ENCODE data around the gene MAGEA2B.
"Not testable (repeated sequence)": the region's sequence is repeated elsewhere in the genome, so short reads cannot be mapped to it uniquely, and the experiment has no call there.

MAGEA2B gene, protein sequence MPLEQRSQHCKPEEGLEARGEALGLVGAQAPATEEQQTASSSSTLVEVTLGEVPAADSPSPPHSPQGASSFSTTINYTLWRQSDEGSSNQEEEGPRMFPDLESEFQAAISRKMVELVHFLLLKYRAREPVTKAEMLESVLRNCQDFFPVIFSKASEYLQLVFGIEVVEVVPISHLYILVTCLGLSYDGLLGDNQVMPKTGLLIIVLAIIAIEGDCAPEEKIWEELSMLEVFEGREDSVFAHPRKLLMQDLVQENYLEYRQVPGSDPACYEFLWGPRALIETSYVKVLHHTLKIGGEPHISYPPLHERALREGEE

DNA sequence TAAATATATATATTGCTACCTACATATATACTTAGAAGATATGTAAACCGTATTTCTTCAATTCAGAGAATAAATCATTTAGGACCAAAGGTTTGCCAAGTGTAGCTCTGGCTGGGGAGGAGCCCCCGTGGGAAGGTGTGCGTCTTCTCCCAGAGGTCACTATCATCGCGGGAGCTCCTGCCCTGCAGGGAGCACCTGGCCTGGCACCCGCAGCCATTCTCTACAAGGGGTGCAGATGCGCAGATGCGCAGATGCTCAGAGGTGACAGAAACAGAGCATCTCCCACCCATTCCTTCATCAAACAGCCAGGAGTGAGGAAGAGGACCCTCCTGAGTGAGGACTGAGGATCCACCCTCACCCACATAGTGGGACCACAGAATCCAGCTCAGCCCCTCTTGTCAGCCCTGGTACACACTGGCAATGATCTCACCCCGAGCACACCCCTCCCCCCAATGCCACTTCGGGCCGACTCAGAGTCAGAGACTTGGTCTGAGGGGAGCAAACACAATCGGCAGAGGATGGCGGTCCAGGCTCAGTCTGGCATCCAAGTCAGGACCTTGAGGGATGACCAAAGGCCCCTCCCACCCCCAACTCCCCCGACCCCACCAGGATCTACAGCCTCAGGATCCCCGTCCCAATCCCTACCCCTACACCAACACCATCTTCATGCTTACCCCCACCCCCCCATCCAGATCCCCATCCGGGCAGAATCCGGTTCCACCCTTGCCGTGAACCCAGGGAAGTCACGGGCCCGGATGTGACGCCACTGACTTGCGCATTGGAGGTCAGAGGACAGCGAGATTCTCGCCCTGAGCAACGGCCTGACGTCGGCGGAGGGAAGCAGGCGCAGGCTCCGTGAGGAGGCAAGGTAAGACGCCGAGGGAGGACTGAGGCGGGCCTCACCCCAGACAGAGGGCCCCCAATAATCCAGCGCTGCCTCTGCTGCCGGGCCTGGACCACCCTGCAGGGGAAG is at the start of gene MAGEA2B:
Gene MAGEA2B, plus strand, starts transcription at position 814 of the 973 bp plus-strand sequence. CDS start 2,479 bp downstream, outside the sequence.
- DNase-seq: not testable (repeated sequence)

DNA sequence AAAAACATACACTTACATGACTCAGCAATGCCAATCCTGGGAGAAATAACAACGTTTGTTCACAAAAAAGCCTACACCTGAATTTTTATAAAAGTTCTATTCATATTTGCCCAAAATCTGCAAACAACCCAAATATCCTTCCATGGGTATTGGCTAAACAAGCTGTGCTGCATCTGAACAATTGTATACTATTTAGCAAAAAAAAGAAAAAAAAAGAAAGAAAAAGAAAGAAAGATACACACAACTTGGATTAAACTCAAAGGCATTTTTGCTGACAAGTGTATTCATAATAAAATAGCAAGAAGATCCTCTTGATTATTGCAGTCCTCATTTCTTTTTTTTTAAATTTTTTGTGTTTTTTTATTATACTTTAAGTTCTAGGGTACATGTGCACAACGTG is 40.3 kb upstream of the MAGEA2B start:
- DNase-seq: no peak

DNA sequence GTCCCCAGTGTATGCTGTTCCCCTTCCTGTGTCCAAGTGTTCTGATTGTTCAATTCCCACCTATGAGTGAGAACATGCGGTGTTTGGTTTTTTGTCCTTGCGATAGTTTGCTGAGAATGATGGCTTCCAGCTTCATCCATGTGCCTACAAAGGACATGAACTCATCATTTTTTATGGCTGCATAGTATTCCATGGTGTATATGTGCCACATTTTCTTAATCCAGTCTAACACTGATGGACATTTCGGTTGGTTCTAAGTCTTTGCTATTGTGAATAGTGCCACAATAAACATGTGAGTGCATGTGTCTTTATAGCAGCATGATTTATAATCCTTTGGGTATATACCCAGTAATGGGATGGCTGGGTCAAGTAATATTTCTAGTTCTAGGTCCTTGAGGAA is 39.8 kb upstream of the MAGEA2B start:
- DNase-seq: not testable (repeated sequence)

DNA sequence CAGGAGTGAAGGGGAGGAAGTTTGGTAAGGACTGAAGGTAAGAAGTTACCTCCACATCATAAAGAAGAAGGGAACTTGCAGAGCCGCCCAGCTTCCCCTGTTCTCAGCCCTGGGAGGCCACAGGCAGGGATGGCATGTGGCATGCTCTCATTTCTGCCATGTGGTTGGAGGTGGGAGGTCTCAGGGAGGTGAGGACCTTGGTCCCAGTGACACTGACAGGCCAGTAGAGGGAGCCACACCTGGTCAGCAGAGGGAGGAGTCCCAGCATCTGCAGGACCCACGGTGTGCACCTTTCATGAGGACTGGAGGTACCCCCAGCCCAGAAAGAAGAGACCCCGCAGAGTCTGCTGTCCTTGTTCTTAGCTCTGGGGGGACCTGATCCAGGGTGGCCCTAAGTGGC is 33.4 kb upstream of the MAGEA2B start:
- not testable (repeated sequence) for DNase-seq

DNA sequence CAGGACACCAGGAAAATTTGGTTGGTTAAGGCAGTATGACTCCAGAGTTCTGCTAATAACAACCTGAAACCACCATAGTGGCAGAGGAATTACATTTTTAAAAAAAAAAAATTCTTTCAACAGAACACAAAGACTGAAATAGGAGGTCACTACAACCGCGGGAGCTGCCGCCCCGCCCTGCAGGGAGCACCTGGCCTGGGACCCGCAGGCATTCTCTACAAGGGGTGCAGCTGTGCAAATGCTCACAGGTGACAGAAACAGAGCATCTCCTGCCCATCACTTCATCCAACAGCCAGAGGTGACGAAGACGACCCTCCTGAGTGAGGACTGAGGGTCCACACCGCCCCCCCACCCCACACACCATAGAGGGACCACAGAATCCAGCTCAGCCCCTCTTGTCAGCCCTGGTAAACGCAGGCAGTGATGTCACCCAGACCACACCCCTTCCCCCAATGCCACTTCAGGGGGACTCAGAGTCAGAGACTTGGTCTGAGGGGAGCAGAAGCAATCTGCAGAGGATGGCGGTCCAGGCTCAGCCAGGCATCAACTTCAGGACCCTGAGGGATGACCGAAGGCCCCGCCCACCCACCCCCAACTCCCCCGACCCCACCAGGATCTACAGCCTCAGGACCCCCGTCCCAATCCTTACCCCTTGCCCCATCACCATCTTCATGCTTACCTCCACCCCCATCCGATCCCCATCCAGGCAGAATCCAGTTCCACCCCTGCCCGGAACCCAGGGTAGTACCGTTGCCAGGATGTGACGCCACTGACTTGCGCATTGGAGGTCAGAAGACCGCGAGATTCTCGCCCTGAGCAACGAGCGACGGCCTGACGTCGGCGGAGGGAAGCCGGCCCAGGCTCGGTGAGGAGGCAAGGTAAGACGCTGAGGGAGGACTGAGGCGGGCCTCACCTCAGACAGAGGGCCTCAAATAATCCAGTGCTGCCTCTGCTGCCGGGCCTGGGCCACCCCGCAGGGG is 16.2 kb upstream of the MAGEA2B start, which contains the start of gene MAGEA3:
Gene MAGEA3, plus strand, starts transcription at position 843 of the 980 bp plus-strand sequence. CDS start 2,039 bp downstream, outside the sequence.
- not testable (repeated sequence) for DNase-seq

DNA sequence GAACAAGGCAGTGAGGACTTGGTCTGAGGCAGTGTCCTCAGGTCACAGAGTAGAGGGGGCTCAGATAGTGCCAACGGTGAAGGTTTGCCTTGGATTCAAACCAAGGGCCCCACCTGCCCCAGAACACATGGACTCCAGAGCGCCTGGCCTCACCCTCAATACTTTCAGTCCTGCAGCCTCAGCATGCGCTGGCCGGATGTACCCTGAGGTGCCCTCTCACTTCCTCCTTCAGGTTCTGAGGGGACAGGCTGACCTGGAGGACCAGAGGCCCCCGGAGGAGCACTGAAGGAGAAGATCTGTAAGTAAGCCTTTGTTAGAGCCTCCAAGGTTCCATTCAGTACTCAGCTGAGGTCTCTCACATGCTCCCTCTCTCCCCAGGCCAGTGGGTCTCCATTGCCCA is 14.0 kb upstream of the MAGEA2B start:
- not testable (repeated sequence) for DNase-seq

DNA sequence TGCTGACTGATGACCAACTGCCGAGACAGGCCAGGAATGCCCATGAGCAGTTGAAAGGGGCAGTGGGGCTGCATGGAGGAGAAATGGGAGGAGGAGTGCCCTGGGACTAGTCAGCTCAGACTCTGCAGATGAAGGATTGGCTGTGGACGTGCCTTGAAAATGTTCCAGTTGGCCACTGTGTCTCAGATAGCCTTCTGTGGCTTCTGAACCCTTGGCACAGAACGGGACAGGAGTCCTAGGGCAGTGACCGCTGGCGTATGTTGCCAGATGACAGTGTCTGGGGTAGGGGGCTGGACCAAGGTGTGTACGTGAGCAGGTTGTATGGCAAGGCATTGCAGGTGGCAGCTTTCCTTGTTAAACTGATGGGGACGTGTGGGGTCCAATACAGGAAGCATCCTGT is 7.9 kb upstream of the MAGEA2B start:
- not testable (repeated sequence) for DNase-seq

DNA sequence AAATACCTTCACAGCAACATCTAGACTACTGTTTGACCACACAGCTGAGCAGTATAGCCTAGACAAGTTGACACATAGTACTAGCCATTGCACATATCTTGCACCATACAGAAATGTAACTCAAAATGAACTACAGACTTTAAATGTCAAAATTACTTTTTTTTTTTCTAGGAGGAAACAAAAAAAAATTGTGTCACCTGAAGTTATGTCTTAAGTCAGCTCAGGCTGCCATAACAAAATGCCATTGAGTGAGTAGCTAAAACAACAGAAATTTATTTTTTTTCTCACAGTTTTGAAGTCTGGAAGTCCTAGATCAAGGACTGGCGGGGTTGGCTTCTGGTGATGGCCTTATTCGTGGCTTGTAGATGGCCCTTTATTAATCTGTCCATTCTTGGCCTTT is 5.3 kb upstream of the MAGEA2B start, which contains the start of gene CSAG2:
Gene CSAG2, minus strand, starts transcription at position 101 of the 400 bp plus-strand sequence. CDS start 161 bp downstream, outside the sequence.
- DNase-seq: not testable (repeated sequence)

DNA sequence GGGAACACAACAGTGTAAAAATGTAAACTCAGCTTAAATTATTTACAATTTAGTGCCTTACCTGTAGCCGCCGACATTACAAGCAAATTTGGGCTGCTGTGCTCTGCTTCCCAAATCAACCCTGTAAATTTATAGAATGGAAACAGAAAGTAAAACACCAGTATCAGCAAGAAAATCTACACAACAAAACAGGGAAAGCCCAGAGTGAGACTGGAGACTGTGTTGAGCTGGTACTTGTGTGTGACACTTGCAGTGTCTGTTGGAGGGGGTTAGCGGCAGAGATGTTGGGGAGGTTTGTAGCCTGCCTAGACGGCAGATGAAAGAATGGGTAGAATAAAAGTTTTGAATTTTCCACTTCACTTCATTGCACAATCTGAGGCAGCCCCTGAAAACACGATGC is 1.2 kb upstream of the MAGEA2B start:
- DNase-seq: not testable (repeated sequence)

DNA sequence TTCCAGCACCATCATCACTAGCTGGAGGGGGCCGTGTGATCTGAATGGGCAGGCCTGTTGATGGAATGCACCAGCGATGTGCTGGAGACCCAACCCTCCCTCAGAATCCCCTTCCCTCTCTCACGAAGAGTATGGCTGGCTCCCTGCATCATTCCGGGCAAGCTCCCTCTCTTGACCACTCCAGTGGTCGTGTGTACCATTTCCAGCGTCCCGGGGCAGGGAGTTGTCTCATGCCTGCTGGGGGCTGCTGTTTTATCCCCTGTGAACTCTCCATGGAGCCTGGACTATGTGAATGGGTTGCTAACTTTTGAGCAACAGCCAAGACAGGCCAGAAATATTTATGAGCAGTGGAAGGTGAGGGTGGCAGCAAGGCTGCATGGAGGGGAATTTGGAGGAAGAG is 11.0 kb downstream of the MAGEA2B start:
- no peak for DNase-seq

DNA sequence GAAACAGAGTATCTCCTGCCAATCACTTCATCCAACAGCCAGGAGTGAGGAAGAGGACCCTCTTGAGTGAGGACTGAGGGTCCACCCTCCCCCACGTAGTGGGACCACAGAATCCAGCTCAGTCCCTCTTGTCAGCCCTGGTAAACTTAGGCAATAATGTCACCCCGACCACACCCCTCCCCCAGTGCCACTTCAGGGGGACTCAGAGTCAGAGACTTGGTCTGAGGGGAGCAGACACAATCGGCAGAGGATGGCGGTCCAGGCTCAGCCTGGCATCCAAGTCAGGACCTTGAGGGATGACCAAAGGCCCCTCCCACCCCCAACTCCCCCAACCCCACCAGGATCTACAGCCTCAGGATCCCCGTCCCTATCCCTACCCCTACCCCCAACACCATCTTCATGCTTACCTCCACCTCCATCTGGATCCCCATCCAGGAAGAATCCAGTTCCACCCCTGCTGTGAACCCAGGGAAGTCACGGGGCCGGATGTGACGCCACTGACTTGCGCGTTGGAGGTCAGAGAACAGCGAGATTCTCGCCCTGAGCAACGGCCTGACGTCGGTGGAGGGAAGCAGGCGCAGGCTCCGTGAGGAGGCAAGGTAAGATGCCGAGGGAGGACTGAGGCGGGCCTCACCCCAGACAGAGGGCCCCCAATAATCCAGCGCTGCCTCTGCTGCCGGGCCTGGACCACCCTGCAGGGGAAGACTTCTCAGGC is 19.0 kb downstream of the MAGEA2B start, which contains the start of the genes CSAG1 and MAGEA12:
Gene CSAG1, minus strand, starts transcription at position 461 of the 715 bp plus-strand sequence. CDS start 1,261 bp downstream, outside the sequence.
Gene MAGEA12, plus strand, starts transcription at position 497 of the 715 bp plus-strand sequence. CDS start 2,405 bp downstream, outside the sequence.
- DNase-seq: no peak

DNA sequence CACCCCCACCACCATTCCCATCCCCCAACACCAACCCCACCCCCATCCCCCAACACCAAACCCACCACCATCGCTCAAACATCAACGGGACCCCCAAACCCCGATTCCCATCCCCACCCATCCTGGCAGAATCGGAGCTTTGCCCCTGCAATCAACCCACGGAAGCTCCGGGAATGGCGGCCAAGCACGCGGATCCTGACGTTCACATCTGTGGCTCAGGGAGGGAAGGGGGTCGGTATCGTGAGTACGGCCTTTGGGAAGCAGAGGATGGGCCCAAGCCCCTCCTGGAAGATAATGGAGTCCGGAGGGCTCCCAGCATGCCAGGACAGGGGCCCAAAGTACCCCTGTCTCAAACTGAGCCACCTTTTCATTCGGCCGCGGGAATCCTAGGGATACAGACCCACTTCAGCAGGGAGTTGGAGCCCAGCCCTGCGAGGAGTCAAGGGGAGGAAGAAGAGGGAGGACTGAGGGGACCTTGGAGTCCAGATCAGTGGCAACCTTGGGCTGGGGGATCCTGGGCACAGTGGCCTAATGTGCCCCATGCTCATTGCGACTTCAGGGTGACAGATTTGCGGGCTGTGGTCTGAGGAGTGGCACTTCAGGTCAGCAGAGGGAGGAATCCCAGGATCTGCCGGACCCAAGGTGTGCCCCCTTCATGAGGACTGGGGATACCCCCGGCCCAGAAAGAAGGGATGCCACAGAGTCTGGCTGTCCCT is 19.9 kb downstream of the MAGEA2B start:
- DNase-seq: not testable (repeated sequence)

DNA sequence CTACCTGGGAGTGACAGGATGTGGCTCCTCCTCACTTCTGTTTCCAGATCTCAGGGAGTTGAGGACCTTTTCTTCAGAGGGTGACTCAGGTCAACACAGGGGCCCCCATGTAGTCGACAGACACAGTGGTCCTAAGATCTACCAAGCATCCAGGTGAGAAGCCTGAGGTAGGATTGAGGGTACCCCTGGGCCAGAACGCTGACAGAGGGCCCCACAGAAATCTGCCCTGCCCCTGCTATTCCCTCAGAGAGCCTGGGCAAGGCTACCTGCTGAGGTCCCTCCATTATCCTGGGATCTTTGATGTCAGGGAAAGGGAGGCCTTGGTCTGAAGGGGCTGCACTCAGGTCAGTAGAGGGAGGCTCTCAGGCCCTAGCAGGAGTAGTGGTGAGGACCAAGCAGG is 20.7 kb downstream of the MAGEA2B start:
- no peak for DNase-seq

DNA sequence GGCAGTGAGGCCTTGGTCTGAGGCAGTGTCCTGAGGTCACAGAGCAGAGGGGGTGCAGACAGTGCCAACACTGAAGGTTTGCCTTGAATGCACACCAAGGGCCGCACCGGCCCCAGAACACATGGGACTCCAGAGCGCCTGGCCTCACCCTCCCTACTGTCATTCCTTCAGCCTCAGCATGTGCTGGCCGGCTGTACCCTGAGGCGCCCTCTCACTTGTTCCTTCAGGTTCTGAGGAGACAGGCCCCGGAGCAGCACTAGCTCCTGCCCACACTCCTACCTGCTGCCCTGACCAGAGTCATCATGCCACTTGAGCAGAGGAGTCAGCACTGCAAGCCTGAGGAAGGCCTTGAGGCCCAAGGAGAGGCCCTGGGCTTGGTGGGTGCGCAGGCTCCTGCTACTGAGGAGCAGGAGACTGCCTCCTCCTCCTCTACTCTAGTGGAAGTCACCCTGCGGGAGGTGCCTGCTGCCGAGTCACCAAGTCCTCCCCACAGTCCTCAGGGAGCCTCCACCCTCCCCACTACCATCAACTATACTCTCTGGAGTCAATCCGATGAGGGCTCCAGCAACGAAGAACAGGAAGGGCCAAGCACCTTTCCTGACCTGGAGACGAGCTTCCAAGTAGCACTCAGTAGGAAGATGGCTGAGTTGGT is 21.6 kb downstream of the MAGEA2B start:
- DNase-seq: no peak

DNA sequence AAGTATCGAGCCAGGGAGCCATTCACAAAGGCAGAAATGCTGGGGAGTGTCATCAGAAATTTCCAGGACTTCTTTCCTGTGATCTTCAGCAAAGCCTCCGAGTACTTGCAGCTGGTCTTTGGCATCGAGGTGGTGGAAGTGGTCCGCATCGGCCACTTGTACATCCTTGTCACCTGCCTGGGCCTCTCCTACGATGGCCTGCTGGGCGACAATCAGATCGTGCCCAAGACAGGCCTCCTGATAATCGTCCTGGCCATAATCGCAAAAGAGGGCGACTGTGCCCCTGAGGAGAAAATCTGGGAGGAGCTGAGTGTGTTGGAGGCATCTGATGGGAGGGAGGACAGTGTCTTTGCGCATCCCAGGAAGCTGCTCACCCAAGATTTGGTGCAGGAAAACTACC is 22.1 kb downstream of the MAGEA2B start:
- DNase-seq: not testable (repeated sequence)

DNA sequence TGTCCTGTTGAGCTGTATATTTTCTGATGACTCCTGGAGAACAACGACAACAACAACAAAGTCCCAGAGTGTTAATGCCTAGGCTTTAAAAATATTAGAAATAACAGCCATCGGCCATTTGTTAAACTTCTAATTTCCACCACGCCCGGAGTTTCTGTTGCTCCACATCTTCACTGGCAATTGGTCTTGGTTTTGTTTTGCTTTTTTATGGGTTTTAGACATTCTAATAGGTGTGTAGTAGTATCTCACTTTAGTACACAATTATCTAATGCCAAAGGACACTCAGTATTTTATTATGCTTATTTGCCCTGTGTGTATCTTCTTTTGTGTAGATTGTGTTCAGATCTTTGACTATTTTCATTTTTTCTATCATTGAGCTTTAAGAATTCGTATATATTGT is 24.1 kb downstream of the MAGEA2B start:
- DNase-seq: no peak

DNA sequence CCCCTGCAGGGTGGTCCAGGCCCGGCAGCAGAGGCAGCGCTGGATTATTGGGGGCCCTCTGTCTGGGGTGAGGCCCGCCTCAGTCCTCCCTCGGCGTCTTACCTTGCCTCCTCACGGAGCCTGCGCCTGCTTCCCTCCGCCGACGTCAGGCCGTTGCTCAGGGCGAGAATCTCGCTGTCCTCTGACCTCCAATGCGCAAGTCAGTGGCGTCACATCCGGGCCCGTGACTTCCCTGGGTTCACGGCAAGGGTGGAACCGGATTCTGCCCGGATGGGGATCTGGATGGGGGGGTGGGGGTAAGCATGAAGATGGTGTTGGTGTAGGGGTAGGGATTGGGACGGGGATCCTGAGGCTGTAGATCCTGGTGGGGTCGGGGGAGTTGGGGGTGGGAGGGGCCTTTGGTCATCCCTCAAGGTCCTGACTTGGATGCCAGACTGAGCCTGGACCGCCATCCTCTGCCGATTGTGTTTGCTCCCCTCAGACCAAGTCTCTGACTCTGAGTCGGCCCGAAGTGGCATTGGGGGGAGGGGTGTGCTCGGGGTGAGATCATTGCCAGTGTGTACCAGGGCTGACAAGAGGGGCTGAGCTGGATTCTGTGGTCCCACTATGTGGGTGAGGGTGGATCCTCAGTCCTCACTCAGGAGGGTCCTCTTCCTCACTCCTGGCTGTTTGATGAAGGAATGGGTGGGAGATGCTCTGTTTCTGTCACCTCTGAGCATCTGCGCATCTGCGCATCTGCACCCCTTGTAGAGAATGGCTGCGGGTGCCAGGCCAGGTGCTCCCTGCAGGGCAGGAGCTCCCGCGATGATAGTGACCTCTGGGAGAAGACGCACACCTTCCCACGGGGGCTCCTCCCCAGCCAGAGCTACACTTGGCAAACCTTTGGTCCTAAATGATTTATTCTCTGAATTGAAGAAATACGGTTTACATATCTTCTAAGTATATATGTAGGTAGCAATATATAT is 39.5 kb downstream of the MAGEA2B start, which contains the start of gene MAGEA2:
Gene MAGEA2, minus strand, starts transcription at position 157 of the 965 bp plus-strand sequence. CDS start 2,479 bp downstream, outside the sequence.
- DNase-seq: not testable (repeated sequence)

DNA sequence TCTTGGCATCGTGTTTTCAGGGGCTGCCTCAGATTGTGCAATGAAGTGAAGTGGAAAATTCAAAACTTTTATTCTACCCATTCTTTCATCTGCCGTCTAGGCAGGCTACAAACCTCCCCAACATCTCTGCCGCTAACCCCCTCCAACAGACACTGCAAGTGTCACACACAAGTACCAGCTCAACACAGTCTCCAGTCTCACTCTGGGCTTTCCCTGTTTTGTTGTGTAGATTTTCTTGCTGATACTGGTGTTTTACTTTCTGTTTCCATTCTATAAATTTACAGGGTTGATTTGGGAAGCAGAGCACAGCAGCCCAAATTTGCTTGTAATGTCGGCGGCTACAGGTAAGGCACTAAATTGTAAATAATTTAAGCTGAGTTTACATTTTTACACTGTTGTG is 40.4 kb downstream of the MAGEA2B start:
- DNase-seq: not testable (repeated sequence)

Data from right forelimb (tissue), 1 donor.